Suprapubic skin (tissue), 4 donors: ENCODE measurements around the gene CALHM2.

Experiments
- CTCF ChIP-seq, 2 donors: fragments of 200-600 bp in 1 of 2; fragments of 450-650 bp in 1 of 2; sonication (generic) in 1 of 2; IDR thresholded peaks; one replicate each; pipeline ENCODE4 v1.5.1; 2016 to 2019; ENCODE audit warnings: antibody characterized with exemption in 2 of 2, mild to moderate bottlenecking in 1 of 2, moderate library complexity in 1 of 2
- POLR2A ChIP-seq, 2 donors: fragments of 450-650 bp; IDR thresholded peaks; one replicate each; pipeline ENCODE4 v1.6.1; 2017; ENCODE audit warnings: antibody characterized with exemption in 2 of 2, mild to moderate bottlenecking in 2 of 2, moderate library complexity in 2 of 2
- POLR2AphosphoS5 ChIP-seq, 3 donors: sonication (generic); formaldehyde crosslinking; IDR thresholded peaks; one replicate each; pipeline ENCODE4 v1.6.1; 2017; ENCODE audit warnings: antibody characterized with exemption in 3 of 3

DNA sequence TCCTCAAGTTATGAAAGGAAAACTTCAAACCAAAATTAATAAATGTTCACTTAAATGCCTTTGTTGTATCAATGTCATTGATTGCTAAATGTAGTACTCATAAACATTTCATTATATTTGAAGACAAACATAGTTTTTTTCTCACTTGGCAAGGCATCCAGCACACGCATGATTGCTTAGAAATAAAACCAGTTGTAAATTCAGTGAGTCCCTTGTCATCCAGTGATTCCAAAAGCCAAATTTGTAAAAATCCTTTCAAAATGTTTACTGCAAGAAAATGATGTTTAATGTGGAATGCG, 35.2 kb upstream of the CALHM2 start:
- TF ChIP-seq POLR2A (IDR thresholded peaks at IDR 0.05) (no peak), CTCF (IDR thresholded peaks at IDR 0.05) (no peak), POLR2AphosphoS5 (IDR thresholded peaks at IDR 0.05) (no peak)
